H1 (cell line): ENCODE data around the gene HES4. TPM values are rescaled to one million over a fixed set of nuclear protein-coding genes. Genes with fewer than 3 reads are reported as not detected.

ENCODE experiments used
- CTCF ChIA-PET: fragments of 300-600 bp; sonication (Branson Sonifier 250); formaldehyde crosslinking; loops from one replicate; lab custom pipeline; 2021; ENCODE audit not compliant: partially characterized antibody; lab: Charles Lee
- POLR2A ChIA-PET: fragments of 300-600 bp; sonication (Branson Sonifier 250); formaldehyde crosslinking; loops from one replicate; lab custom pipeline; 2021; ENCODE audit warnings: inconsistent platforms; ENCODE audit not compliant: partially characterized antibody; lab: Charles Lee
- DNase-seq, 2 experiments: peaks; one replicate each; pipeline versions ENCODE4 v3.0.0 to v3.0.0-alpha.2; 2010 to 2022; ENCODE audit warnings: low spot score in 2 of 2, low read depth in 1 of 2, mixed read lengths in 1 of 2
- FAIRE-seq: peaks from 2 replicates; lab custom pipeline; 2011; peaks lifted over from hg19 to GRCh38; lab: Jason Lieb, UNC
- H2AFZ ChIP-seq: 2 replicates; pipeline ENCODE4 v1.8.1; 2012; ENCODE audit warnings: low read length, inconsistent platforms
- H2AK5ac ChIP-seq: 2 replicates; pipeline ENCODE4 v1.6.1; 2013; ENCODE audit warnings: low read depth, low read length
- H2BK120ac ChIP-seq: replicated peaks from 2 replicates; pipeline ENCODE3; 2013; ENCODE audit warnings: low read depth, low read length, inconsistent platforms
- H2BK12ac ChIP-seq: 2 replicates; pipeline ENCODE4 v1.6.1; 2013; ENCODE audit warnings: low read depth, low read length
- H2BK15ac ChIP-seq: 2 replicates; pipeline ENCODE4 v1.6.1; 2013; ENCODE audit warnings: low read length
- H2BK20ac ChIP-seq: 2 replicates; pipeline ENCODE4 v1.6.1; 2013; ENCODE audit warnings: low read length
- H2BK5ac ChIP-seq: 2 replicates; pipeline ENCODE4 v1.6.1; 2013; ENCODE audit warnings: low read depth, low read length
- H3K14ac ChIP-seq: 2 replicates; pipeline ENCODE4 v1.6.1; 2013; ENCODE audit warnings: inconsistent platforms; ENCODE audit not compliant: insufficient read length
- H3K18ac ChIP-seq: 2 replicates; pipeline ENCODE4 v1.6.1; 2013; ENCODE audit warnings: low read length; ENCODE audit errors: extremely low read depth
- H3K23ac ChIP-seq: 2 replicates; pipeline ENCODE4 v1.6.1; 2013; ENCODE audit warnings: inconsistent platforms; ENCODE audit not compliant: insufficient read length
- H3K23me2 ChIP-seq: 2 replicates; pipeline ENCODE4 v1.6.1; 2013; ENCODE audit warnings: low read depth, low read length
- H3K27ac ChIP-seq: 2 replicates; pipeline ENCODE4 v1.6.1; 2011; ENCODE audit warnings: low read depth, low read length, inconsistent platforms
- H3K27me3 ChIP-seq, 4 experiments: replicated peaks in 1 of 4; 1 replicate in 1 of 4; 2 replicates in 3 of 4; pipeline versions ENCODE4 v1.6.1 to v1.8.1; 2011 to 2013; ENCODE audit warnings: low read length in 3 of 4, mild to moderate bottlenecking in 3 of 4, inconsistent platforms in 2 of 4, mixed read lengths in 2 of 4, moderate library complexity in 1 of 4; ENCODE audit not compliant: control insufficient read depth in 3 of 4, insufficient read depth in 3 of 4; ENCODE audit errors: extremely low read depth in 1 of 4
- H3K36me3 ChIP-seq, 4 experiments: 2 replicates each; pipeline versions ENCODE4 v1.6.1 to v1.8.1; 2011 to 2013; ENCODE audit warnings: mild to moderate bottlenecking in 4 of 4, low read length in 3 of 4, moderate library complexity in 2 of 4, control low read depth in 1 of 4, inconsistent platforms in 1 of 4; ENCODE audit not compliant: insufficient read depth in 4 of 4, control insufficient read depth in 2 of 4
- H3K4ac ChIP-seq: replicated peaks from 2 replicates; pipeline ENCODE3; 2013; ENCODE audit warnings: low read length, low read depth, mixed read lengths, inconsistent platforms; ENCODE audit not compliant: insufficient read length
- H3K4me1 ChIP-seq, 4 experiments: replicated peaks in 1 of 4; 1 replicate in 1 of 4; 2 replicates in 3 of 4; pipeline versions ENCODE4 v1.6.1 to v1.8.1; 2011 to 2013; ENCODE audit warnings: low read length in 3 of 4, inconsistent platforms in 2 of 4, mixed read lengths in 1 of 4; ENCODE audit not compliant: insufficient read depth in 4 of 4, control insufficient read depth in 3 of 4
- H3K4me2 ChIP-seq, 2 experiments: 2 replicates each; pipeline versions ENCODE4 v1.6.1 to v1.8.1; 2011 to 2013; ENCODE audit warnings: low read depth in 2 of 2, low read length in 2 of 2, control low read depth in 1 of 2, inconsistent platforms in 1 of 2, mild to moderate bottlenecking in 1 of 2; ENCODE audit not compliant: insufficient read depth in 1 of 2
- H3K4me3 ChIP-seq, 4 experiments: fragments of 200-600, 300-600 bp in 1 of 4; sonication (generic), shearing (Covaris generic), sonication (Bioruptor Twin) in 1 of 4; 2 replicates each; pipeline versions ENCODE4 v1.5.1 to v1.8.1; 2011 to 2016; ENCODE audit warnings: low read length in 4 of 4, low read depth in 3 of 4, control low read depth in 2 of 4, inconsistent platforms in 2 of 4, mild to moderate bottlenecking in 2 of 4, mixed read lengths in 1 of 4, moderate library complexity in 1 of 4; ENCODE audit not compliant: insufficient read depth in 2 of 4; ENCODE audit errors: extremely low read depth in 1 of 4
- H3K56ac ChIP-seq: replicated peaks from 2 replicates; pipeline ENCODE3; 2013; ENCODE audit warnings: low read depth, mild to moderate bottlenecking, mixed read lengths, low read length, inconsistent platforms; ENCODE audit not compliant: insufficient read length
- H3K79me1 ChIP-seq: 2 replicates; pipeline ENCODE4 v1.6.1; 2013; ENCODE audit warnings: low read depth, low read length, control low read depth
- H3K79me2 ChIP-seq, 2 experiments: 2 replicates each; pipeline versions ENCODE4 v1.6.1 to v1.8.1; 2012 to 2013; ENCODE audit warnings: low read length in 2 of 2, mild to moderate bottlenecking in 2 of 2, inconsistent platforms in 1 of 2; ENCODE audit not compliant: insufficient read depth in 2 of 2, control insufficient read depth in 1 of 2
- H3K9ac ChIP-seq, 4 experiments: replicated peaks in 1 of 4; 1 replicate in 1 of 4; 2 replicates in 3 of 4; pipeline versions ENCODE4 v1.6.1 to v1.8.1; 2011 to 2013; ENCODE audit warnings: low read depth in 3 of 4, low read length in 3 of 4, control low read depth in 2 of 4, mild to moderate bottlenecking in 2 of 4, moderate library complexity in 2 of 4, inconsistent platforms in 1 of 4; ENCODE audit errors: extremely low read depth in 1 of 4
- H3K9me3 ChIP-seq, 2 experiments: 2 replicates each; pipeline versions ENCODE4 v1.6.1 to v1.8.1; 2012 to 2013; ENCODE audit warnings: mild to moderate bottlenecking in 2 of 2, moderate library complexity in 2 of 2, control low read depth in 1 of 2, inconsistent platforms in 1 of 2, low read depth in 1 of 2, low read length in 1 of 2, mixed read lengths in 1 of 2; ENCODE audit not compliant: insufficient read depth in 2 of 2
- H4K20me1 ChIP-seq, 2 experiments: replicated peaks in 1 of 2; 2 replicates each; pipeline versions ENCODE3 to v1.8.1; 2011 to 2013; ENCODE audit warnings: inconsistent platforms in 2 of 2, low read length in 2 of 2, mild to moderate bottlenecking in 1 of 2; ENCODE audit not compliant: insufficient read depth in 2 of 2, control insufficient read depth in 1 of 2
- H4K5ac ChIP-seq: 2 replicates; pipeline ENCODE4 v1.6.1; 2013; ENCODE audit warnings: low read length, low read depth, mixed read lengths, inconsistent platforms; ENCODE audit not compliant: insufficient read length
- H4K8ac ChIP-seq: 2 replicates; pipeline ENCODE4 v1.8.0; 2013; ENCODE audit warnings: mild to moderate bottlenecking, moderate library complexity, low read length, inconsistent platforms; ENCODE audit not compliant: insufficient read depth; ENCODE audit errors: extremely low read depth
- H4K91ac ChIP-seq: replicated peaks from 2 replicates; pipeline ENCODE3; 2013; ENCODE audit warnings: low read length, mixed read lengths, inconsistent platforms; ENCODE audit not compliant: insufficient read length
- BCL11A ChIP-seq, 2 experiments: IDR thresholded peaks; one replicate each; pipeline ENCODE4 v1.6.1; 2011; ENCODE audit warnings: low read depth in 2 of 2, low read length in 2 of 2, mild to moderate bottlenecking in 2 of 2
- CBX8 ChIP-seq: fragments of 300-800, 300-1000 bp; sonication (generic); IDR thresholded peaks from 2 replicates; pipeline ENCODE4 v1.7.1; 2016; ENCODE audit warnings: low read depth, low read length, borderline replicate concordance
- CREB1 ChIP-seq: IDR thresholded peaks from 2 replicates; pipeline ENCODE4 v1.6.1; 2012; ENCODE audit warnings: inconsistent platforms
- CTBP2 ChIP-seq: IDR thresholded peaks from 2 replicates; pipeline ENCODE4 v1.7.0; 2011; ENCODE audit warnings: borderline replicate concordance, mild to moderate bottlenecking, moderate library complexity, mixed read lengths, low read length; ENCODE audit not compliant: insufficient read depth, insufficient read length
- CTCF ChIP-seq, 3 experiments: IDR thresholded peaks; 1 replicate in 2 of 3; 2 replicates in 1 of 3; pipeline versions ENCODE4 v1.5.1 to v1.6.1; 2011; ENCODE audit warnings: low read length in 3 of 3, mild to moderate bottlenecking in 3 of 3, inconsistent platforms in 2 of 3, low read depth in 1 of 3, moderate library complexity in 1 of 3; ENCODE audit not compliant: insufficient read depth in 1 of 3; ENCODE audit errors: control extremely low read depth in 1 of 3
- POLR2A ChIP-seq, 2 experiments: IDR thresholded peaks; 1 replicate in 1 of 2; 2 replicates in 1 of 2; pipeline ENCODE4 v1.6.1; 2011; ENCODE audit warnings: low read depth in 2 of 2, low read length in 2 of 2, mild to moderate bottlenecking in 2 of 2; ENCODE audit errors: control extremely low read depth in 1 of 2
- SP1 ChIP-seq: IDR thresholded peaks from 2 replicates; pipeline ENCODE4 v1.6.1; 2011; ENCODE audit warnings: low read depth, low read length
- TBP ChIP-seq: IDR thresholded peaks from 2 replicates; pipeline ENCODE4 v1.6.1; 2011; ENCODE audit warnings: low read depth, low read length, improper control_type of control experiment
- TEAD4 ChIP-seq: IDR thresholded peaks from 2 replicates; pipeline ENCODE4 v1.6.1; 2012; ENCODE audit warnings: low read depth, low read length, inconsistent platforms, mixed read lengths
- WGBS, 2 experiments: shearing (Covaris generic) in 1 of 2; methylation state at CpG; one replicate each; pipeline versions ENCODE4 v1.1.6 to v1.1.7; 2013 to 2015; ENCODE audit warnings: low lambda C conversion rate in 2 of 2, mixed read lengths in 2 of 2, inconsistent platforms in 1 of 2, low coverage in 1 of 2, missing lambda C conversion rate in 1 of 2; ENCODE audit not compliant: insufficient replicate concordance in 2 of 2, insufficient coverage in 1 of 2, insufficient read length in 1 of 2; ENCODE audit errors: extremely low coverage in 1 of 2, missing lambda C conversion rate in 1 of 2; 5-methylcytosine and 5-hydroxymethylcytosine counted together
- polyA plus RNA-seq, 7 experiments: library from polyadenylated mRNA; depleted of rRNA in 3 of 7; stranded (reverse) in 5 of 7; unstranded in 2 of 7; fragments of >200 nt in 5 of 7; fragments of 200-250 nt in 2 of 7; gene quantifications; 1 replicate in 5 of 7; 2 replicates in 1 of 7; 4 replicates in 1 of 7; pipeline versions ENCODE4 v1.2.1 to v1.2.3, GENCODE V29; 2011 to 2013; ENCODE audit warnings: missing spikeins in 2 of 7, mixed read lengths in 2 of 7
- total RNA-seq: library from RNA; stranded (reverse); fragmentation: NEBNext Ultra II Directional; extraction: Animal tissue kit (Norgen Biotek cat#: 25700); gene quantifications from 2 replicates; pipeline ENCODE4 v1.2.1, GENCODE V29; 2021

HES4 gene
- total and polyA plus RNA-seq, 2 of the 8 experiments (the other 6 are each of a cell fraction or from before 2014, with no cell fraction given), result 2.8 to 3.5 TPM

- 19% methylated on average over 57 of the region's 75 CpGs; no CpG with 5 or more reads in 1 of the 2 experiments for WGBS, 2 experiments
- POLR2A ChIA-PET, result interaction anchor here (1.0 to 2.6 kb wide), 5 partner anchors 16 to 57 kb away, joined by 3 to 20 read pairs (median 4); partner anchors contain the start of gene PERM1
- TF ChIP-seq TBP, result no peak
- TF ChIP-seq CTCF (IDR thresholded peaks at IDR 0.05; ENCODE audit: control extremely low read depth in 1 of 3, insufficient read depth in 1 of 3, low read depth in 1 of 3, low read length in 3 of 3), result peak in 1 of 3 experiments; percentile 18; a peak in 1 of 4 replicates
- no peak for TF ChIP-seq TEAD4
- TF ChIP-seq SP1, result no peak
- no peak for TF ChIP-seq CBX8
- no peak for TF ChIP-seq CREB1
- no peak for TF ChIP-seq POLR2A (IDR thresholded peaks at IDR 0.05; ENCODE audit: control extremely low read depth in 1 of 2, low read depth in 2 of 2, low read length in 2 of 2)
- no peak for TF ChIP-seq BCL11A (IDR thresholded peaks at IDR 0.05; ENCODE audit: low read depth in 2 of 2, low read length in 2 of 2)
- TF ChIP-seq CTBP2, result no peak
Observed at GRCh38 chr1:997993-998744, 1.7 kb downstream of the HES4 start.

More at GRCh38 chr1:997993-998744, 1.7 kb downstream of the HES4 start:
- CTCF ChIA-PET, result interaction anchor here (0.6 to 3.6 kb wide), 8 partner anchors 9 to 124 kb away, joined by 3 to 40 read pairs (median 4); partner anchors contain the start of genes AGRN and PERM1
- no peak overlapping the region for H2BK15ac ChIP-seq
- H3K4me2 ChIP-seq, result peak overlapping the region; percentile 56 to 65
- H3K9me3 ChIP-seq, result no peaks in the 10 kb centered on the region; a peak in 1 of 4 replicates
- H3K4me1 ChIP-seq, result peaks cover 0 to 22% (median 12%) of the 10 kb centered on the region in 4 experiments; a peak in 6 of 7 replicates
- peak overlapping the region; percentile 3; the same call in 1 of the 2 replicates for H2BK12ac ChIP-seq
- H3K9ac ChIP-seq, result no peak overlapping the region
- peaks cover 47 to 80% (median 69%) of the 10 kb centered on the region in 4 experiments for H3K27me3 ChIP-seq
- no peak overlapping the region for H3K23ac ChIP-seq
- H3K79me2 ChIP-seq, result no peaks in the 10 kb centered on the region
- peaks cover 0 to 18% (median 0%) of the 10 kb centered on the region in 4 experiments; a peak in 1 of 8 replicates for H3K36me3 ChIP-seq
- FAIRE-seq (no peak), DNase-seq (peak in 1 of 2 experiments; percentile 63)
- H4K91ac ChIP-seq, result peak overlapping the region; percentile 40
- no peak overlapping the region for H2BK20ac ChIP-seq
- H3K23me2 ChIP-seq, result peaks cover 13% of the 10 kb centered on the region; the same call in 1 of the 2 replicates
- no peak overlapping the region for H3K56ac ChIP-seq
- H2AFZ ChIP-seq, result no peak overlapping the region
- no peak overlapping the region; the same call in 1 of the 2 replicates for H4K8ac ChIP-seq
- no peak overlapping the region for H3K14ac ChIP-seq
- H3K79me1 ChIP-seq, result no peaks in the 10 kb centered on the region
- peak overlapping the region; percentile 8 to 77 (median 35); a peak in 6 of 8 replicates for H3K4me3 ChIP-seq
- H4K20me1 ChIP-seq, result peaks cover 0 to 8% of the 10 kb centered on the region in 2 experiments
- H3K4ac ChIP-seq, result peak overlapping the region; percentile 69
- no peak overlapping the region for H4K5ac ChIP-seq
- no peak overlapping the region for H2BK5ac ChIP-seq
- H2BK120ac ChIP-seq, result no peak overlapping the region
- no peak overlapping the region for H3K27ac ChIP-seq
- H2AK5ac ChIP-seq, result no peak overlapping the region
- H3K18ac ChIP-seq, result peak overlapping the region; percentile 93
